ENCODE data around the gene ADA. TPM values are rescaled to one million over a fixed set of nuclear protein-coding genes. Genes with fewer than 3 reads are reported as not detected.

ADA gene
- total and polyA plus RNA-seq, 2 of the 13 experiments (the other 11 are each of a cell fraction or from before 2014, with no cell fraction given) = 2.5 to 11.3 TPM

GRCh38 chr20:44692932-44693480 is 41.5 kb upstream of the ADA start (continued):
- TF ChIP-seq GPBP1L1 (CRISPR knock-in tag; IDR thresholded peaks at IDR 0.05) = no peak
- TF ChIP-seq ZNF124 (CRISPR knock-in tag; IDR thresholded peaks at IDR 0.05) = no peak
- TF ChIP-seq ZNF615 (CRISPR knock-in tag; IDR thresholded peaks at IDR 0.05; ENCODE audit: borderline replicate concordance) = no peak
- no peak for TF ChIP-seq ZNF207 (IDR thresholded peaks at IDR 0.05; ENCODE audit: borderline replicate concordance)
- no peak for TF ChIP-seq HOXA7 (CRISPR knock-in tag; IDR thresholded peaks at IDR 0.05)
- TF ChIP-seq HOXD1 (CRISPR knock-in tag; IDR thresholded peaks at IDR 0.05) = no peak
- TF ChIP-seq ZNF543 (CRISPR knock-in tag; IDR thresholded peaks at IDR 0.05) = no peak
- TF ChIP-seq ZNF44 (CRISPR knock-in tag; IDR thresholded peaks at IDR 0.05) = no peak
- no peak for TF ChIP-seq CCAR2 (optimal IDR thresholded peaks at IDR 0.05; ENCODE audit: low read depth, low read length)
- TF ChIP-seq CHD4 (IDR thresholded peaks at IDR 0.05; ENCODE audit: borderline replicate concordance, low read length) = no peak
- no peak for TF ChIP-seq ZNF18 (CRISPR knock-in tag; IDR thresholded peaks at IDR 0.05; ENCODE audit: insufficient replicate concordance)
- TF ChIP-seq NFYC (CRISPR knock-in tag; IDR thresholded peaks at IDR 0.05) = no peak
- no peak for TF ChIP-seq DBP (CRISPR knock-in tag; IDR thresholded peaks at IDR 0.05; ENCODE audit: not compliant biosample characterization)
- TF ChIP-seq MAFG (CRISPR knock-in tag; IDR thresholded peaks at IDR 0.05) = no peak
- TF ChIP-seq ZSCAN21 (CRISPR knock-in tag; IDR thresholded peaks at IDR 0.05; ENCODE audit: borderline replicate concordance) = no peak
- TF ChIP-seq U2AF2 (IDR thresholded peaks at IDR 0.05; ENCODE audit: low read depth, low read length) = no peak
- no peak for TF ChIP-seq SETDB1 (CRISPR knock-in tag; IDR thresholded peaks at IDR 0.05; ENCODE audit: borderline replicate concordance)
- no peak for TF ChIP-seq FOXP1 (IDR thresholded peaks at IDR 0.05)
- peak; percentile 30; the same call in 1 of the 2 replicates for TF ChIP-seq FOXP1 (CRISPR knock-in tag; IDR thresholded peaks at IDR 0.05)
- TF ChIP-seq ZNF484 (CRISPR knock-in tag; IDR thresholded peaks at IDR 0.05; ENCODE audit: borderline replicate concordance, low read depth) = no peak
- TF ChIP-seq BRCA1 (CRISPR knock-in tag; IDR thresholded peaks at IDR 0.05) = no peak
- no peak for TF ChIP-seq YY1 (IDR thresholded peaks at IDR 0.05; ENCODE audit: insufficient read depth, insufficient replicate concordance, low read depth, low read length)
- TF ChIP-seq RXRA (CRISPR knock-in tag; IDR thresholded peaks at IDR 0.05) = peak; percentile 97
- peak; percentile 91 for TF ChIP-seq ZMYM3 (CRISPR knock-in tag; IDR thresholded peaks at IDR 0.05)
- 0 out of 2 replicates have a peak, but pooled peaks have one; percentile 48 for TF ChIP-seq ZSCAN31 (CRISPR knock-in tag; IDR thresholded peaks at IDR 0.05; ENCODE audit: low read depth)
- no peak for TF ChIP-seq ZNF460 (CRISPR knock-in tag; IDR thresholded peaks at IDR 0.05; ENCODE audit: borderline replicate concordance)
- TF ChIP-seq ZSCAN12 (CRISPR knock-in tag; IDR thresholded peaks at IDR 0.05) = no peak
- no peak for TF ChIP-seq BATF2 (CRISPR knock-in tag; IDR thresholded peaks at IDR 0.05)

Measured in HepG2 (cell line).